NCI-H2081 (cell line): ENCODE data around the gene IMPG2.
"Not testable (repeated sequence)": the region's sequence is repeated elsewhere in the genome, so short reads cannot be mapped to it uniquely, and the experiment has no call there.

Experiments
- DNase-seq, 2 experiments: peaks; one replicate each; lab custom pipeline; 2025; lab: John Stamatoyannopoulos, UW

Gene IMPG2

DNA sequence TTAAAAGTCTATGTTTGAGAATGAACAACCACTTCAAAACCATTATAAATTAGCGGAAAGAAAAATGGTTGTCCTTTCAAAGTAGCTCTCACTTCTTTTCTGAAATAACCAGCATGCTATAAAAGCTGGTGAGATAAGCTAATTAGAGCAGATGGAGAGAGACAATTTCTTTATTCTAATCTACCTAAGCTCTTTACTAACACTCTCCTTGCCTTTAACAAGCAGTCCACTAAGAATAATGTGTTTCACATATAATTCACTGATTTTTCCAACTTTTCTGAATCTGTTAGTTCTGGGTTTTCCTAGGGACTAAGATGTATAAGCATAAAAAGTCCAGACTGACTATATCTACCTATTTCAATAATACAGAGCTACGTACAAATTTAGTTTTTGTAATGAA, at the start of gene IMPG2:
IMPG2 (minus strand) TSS at position 101 of the 400 bp plus-strand sequence. CDS start 203 bp downstream, outside the sequence.
- DNase-seq = no peak

DNA sequence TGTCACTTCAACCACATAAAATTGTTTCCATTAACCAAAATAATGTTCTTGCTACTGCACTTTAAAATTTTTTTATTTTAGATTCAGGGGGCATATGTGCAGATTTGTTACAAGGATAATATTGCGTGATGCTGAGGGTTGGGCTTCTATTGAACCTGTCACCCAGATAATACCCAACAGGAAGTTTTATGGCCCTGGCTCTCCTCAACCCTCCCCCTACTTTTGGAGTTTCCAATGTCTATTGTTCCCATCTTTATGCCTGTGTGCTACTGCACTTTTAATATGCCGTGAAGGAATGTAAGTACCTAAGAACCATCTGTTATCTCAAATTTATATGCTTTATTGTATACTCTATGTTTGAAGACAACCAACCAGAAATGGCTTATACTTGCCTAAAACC, 42.0 kb upstream of the IMPG2 start:
- DNase-seq = no peak

DNA sequence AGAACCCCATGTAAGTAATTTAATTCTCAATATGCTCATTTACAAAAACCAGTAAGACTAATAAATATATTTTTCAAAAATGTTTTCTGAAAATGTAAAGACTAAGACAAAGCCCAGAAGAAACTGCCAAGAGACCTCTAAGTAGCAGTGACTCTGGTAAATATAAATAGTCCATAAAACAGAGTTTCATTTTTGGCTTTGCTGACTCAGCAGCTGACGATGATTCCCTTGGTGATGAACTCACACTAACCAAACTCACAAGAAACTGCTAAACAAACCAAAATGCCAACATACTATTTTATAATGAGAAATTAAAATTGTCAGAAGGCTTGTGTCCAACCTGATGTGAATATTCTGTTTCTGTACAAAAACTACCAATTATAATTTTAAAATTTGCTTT, 31.5 kb upstream of the IMPG2 start:
- DNase-seq = no peak

DNA sequence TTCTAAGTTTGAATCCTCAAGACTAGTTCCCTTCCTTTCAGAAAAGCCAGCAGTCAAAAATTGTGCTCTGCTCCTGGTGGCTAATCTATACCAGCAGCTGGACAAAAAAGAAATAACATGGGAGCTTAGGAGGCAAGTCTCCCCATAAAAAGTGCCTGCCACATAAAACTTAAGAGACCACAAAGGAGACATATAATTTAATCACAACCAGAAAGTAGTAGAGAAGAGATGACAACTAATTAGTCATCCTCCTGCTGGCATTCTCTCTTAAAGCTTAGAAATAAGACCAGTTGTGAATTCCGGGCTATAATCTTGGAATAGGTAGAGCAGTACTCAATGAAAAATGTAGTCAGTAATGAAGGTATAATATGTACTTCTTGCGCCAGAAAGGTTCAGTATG, 20.2 kb upstream of the IMPG2 start:
- DNase-seq = no peak

DNA sequence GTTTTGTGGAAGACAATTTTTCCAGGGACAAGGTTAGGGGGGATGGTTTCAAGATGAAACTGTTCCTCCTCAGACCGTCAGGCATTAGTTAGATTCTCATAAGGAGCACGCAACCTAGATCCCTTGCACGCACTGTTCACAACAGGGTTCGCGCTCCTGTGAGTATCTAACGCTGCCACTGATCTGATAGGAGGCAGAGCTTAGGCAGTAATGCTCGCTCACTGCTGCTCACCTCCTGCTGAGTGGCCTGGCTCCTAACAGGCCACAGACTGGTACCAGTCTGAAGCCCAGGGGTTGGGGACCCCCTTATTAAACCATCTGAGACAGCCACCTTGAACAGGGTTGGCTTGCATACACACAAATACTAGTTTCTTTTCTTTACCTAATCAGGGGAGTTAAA, 13.5 kb upstream of the IMPG2 start:
- DNase-seq = no peak

DNA sequence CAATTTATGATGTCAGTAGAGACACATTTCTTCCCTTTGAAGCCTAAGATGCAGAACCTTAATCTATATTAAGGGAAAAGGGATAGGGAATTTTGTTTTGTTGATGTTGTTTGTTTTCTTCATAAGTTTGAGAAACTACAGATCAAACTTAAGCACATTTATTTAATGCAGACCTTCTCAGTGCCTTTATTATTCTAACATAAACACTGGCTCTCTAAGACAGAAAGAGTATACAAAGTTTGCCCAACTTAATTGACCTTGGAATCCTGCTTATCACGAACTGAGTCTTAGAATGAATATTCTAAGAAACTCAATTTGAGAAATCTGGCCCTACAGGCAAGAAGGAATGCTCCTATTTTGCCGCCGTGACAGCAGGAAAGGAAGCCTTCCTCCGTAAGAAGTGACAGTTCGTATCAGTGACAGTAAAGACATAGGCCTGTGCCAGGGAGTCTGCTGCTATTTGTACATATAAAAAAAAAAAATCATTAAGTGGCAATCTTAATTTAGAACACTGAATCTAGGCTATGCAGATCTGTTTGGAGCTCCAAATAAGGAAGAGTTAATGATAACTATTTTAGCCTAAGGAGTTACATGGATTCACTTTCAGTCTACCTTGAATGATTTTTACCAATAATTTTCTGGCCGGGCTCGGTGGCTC, 8.8 kb upstream of the IMPG2 start:
- DNase-seq = no peak

DNA sequence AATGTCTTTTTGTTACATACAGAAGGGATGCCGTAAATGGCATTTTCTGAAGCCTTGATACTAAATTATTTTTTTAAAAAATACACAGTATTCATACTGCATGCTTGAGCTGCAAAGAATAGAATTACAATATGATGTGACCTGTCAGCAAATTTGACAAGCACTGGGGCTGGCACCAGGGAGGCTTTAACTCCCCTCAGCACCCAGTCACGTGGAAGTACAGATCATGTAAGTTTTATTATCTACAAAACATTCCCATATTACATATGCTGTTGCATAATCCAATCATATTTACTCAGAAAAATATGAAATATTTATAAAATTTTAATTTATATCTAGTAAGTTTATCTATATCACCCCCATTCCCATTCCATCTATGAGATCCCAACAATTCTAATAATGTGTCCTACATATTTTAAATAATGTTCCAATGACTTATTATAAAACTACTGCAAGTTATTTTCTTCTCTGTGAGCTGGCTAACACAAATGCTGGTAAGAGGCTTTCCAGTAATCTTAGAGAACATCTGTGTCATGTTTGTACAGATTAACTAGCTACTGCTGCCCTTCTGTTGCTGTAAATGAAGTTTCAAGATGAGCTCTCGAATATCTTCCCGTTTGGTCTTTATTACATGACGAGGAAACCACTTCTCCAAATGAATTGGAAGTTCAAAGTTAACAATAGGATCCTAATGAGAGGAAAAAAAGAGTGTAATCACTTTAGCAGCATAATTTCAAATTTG, 5.2 kb upstream of the IMPG2 start:
- no peak for DNase-seq

DNA sequence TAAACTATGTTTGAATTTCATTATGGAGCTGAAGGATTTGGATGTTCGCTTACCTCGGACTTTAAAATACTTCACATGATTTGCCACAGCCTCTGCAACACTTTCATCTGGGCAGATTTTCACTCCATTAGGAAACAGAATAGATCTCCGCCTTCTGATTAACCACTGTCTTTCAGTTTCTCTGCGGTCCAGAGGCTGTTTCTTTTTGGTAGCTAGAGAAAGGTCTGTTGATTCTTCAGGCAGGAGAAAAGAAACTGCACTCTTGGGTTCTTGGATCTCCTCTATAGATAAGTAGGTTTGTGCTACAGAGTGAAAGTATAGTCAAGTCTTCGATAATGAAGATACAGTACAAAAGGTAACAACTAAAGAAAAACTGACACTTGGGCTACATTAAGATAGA, 844 bp downstream of the IMPG2 start:
- no peak for DNase-seq

DNA sequence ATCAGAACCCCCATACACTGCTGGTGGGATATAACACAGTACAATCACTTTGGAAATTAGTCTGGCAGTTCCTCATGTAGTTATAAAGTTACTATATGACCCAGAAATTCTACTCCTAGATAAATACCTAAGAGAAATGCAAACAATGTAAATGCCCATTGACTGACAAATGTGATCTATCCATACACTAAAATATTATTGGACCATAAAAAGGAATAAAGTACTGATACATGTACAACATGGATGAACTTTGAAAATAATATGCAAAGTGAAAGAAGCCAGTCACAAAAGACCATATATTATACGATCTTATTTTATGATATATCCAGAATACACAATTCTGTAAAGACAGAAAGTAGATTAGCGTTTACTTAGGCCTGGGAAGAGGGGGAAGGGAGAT, 7.8 kb downstream of the IMPG2 start:
- DNase-seq = no peak

DNA sequence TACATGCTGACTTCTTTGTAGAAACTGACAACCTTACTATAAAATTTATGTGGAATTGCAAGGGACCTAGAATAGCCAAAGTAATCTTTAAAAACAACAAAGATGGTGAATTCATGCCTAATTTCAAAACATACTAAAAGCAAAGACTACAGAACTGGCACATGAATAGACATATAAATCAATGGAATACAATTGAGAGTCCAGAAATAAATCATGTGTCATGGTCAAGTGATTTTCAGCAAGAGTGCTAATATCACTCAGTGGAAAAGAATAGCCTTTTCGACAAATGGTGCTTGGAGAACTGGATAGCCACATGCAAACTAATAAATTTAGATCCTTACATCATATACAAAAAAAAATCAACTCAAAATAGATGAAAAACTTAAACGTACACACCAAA, 8.7 kb downstream of the IMPG2 start:
- no peak for DNase-seq

DNA sequence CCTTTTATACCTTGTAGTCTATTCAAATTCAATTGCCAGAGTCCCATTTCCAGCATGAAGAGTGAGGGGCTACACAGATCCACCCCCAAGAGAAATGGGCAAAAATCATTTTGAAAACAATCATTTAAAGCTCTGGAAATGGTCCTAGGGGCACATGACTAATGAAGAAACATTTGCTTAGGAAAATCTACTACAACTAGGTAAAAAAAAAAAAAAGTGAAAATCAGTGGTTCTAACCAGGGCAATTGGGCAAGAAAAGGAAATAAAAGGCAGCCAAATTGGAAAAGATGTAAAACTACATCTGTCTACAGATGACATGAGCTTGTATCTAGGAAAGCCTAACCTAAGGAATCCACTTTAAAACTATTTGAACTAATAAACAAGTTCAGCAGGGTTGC, 9.4 kb downstream of the IMPG2 start:
- no peak for DNase-seq

DNA sequence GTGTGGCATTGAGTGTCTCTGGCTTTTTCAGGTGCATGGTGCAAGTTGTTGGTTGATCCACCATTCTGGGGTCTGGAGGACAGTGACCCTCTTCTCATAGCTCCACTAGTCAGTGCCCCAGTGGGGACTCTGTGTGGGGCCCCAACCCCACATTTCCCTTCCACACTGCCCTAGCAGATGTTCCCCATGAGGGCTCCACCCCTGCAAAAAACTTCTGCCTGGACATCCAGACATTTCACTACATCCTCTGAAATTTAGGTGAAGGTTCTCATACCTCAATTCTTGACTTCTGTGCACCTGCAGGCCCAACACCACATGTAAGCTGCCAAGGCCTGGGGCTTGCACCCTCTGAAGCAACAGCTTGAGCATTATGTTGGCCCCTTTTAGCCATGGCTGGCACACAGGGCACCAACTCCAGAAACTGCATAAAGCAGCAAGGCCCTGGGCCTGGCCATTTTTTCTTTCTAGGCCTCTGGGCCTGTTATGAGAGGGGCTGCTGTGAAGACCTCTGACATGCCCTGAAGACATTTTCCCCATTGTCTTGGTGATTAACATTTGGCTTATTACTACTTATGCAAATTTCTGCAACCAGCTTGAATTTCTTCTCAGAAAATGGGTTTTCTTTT, 12.1 kb downstream of the IMPG2 start:
- not testable (repeated sequence) for DNase-seq

DNA sequence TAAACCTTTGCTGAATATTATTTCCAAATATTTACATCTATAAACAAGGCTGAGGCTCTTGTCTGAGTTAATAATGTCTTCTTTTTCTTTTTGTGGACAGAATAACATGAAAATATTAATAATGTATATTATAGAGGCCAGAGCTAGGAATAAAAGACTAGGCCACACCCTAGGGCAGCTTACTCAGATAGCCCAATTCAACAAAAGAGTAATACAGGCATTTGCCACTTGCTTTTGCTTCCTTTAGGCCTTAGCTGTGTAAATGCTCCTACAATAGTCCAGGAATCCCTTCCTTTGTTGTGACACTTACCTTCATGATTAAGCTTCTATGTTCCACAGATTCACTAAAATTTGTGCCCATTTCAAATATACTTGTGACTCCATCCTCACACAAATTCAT, 16.5 kb downstream of the IMPG2 start:
- no peak for DNase-seq

DNA sequence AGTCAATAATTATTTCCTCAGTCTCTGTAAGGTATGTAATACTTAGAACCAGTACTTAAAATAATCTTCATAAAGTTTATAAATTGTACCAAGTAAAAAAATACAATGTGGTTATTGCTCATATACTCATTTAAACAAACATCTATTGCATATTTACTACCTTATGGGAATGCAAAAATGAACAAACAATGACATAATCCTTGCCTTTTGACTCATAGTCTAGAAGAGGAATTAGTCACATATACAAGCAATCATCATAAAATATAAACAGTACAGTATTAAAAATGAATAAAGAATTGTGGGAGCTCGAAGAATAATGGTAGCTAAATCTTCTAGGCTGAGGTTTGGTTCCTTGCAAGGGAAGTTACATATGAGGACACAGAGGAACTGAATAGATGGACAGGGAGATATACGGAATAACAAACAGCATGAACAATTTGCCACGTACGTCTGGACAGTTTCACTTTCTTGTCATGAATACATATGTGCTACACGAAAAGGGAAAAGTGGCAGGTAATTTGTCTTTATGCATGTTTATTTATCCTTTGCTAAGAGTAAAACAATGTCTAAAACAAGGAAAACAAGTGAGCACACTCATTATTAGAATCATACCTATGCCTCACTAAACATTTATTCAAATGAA, 17.2 kb downstream of the IMPG2 start:
- DNase-seq = no peak

DNA sequence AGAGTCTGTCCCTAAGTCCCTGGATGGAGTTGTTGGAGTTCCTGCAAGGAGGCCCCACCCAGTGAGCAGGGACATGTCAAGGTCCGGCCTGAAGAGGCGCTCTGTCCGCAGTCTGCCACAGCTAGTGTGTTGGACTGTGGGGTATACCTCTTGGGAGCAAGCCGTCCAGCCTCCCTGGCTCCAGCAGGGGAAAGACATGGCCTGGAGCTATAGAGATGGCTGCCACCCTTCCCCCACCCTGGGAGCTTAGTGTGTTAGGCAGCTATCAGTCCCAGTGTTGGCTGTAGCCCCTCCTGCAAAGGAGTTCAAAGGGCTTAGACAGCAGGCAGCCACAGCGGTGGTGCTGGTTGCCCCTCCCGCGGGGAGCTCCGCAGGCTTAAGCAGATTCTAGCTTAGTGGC, 20.3 kb downstream of the IMPG2 start:
- no peak for DNase-seq

DNA sequence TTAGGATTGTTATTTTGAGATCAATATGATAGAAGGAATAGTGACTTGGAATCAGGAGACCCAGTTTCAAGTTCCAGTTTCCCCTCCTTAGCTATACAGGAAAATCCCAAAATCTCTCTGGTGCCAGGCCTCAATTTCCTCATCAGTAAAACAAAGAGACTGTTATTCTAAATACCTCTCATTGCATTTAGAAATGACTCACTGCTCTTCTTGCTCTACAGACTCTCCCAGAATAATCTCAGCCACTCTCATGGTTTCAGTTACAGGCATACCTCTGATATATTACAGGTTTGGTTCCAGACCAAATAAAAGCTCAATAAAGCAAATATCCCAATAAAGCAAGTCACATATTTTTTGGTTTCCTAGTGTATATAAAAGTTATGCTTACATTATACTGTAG, 28.3 kb downstream of the IMPG2 start:
- DNase-seq = no peak

DNA sequence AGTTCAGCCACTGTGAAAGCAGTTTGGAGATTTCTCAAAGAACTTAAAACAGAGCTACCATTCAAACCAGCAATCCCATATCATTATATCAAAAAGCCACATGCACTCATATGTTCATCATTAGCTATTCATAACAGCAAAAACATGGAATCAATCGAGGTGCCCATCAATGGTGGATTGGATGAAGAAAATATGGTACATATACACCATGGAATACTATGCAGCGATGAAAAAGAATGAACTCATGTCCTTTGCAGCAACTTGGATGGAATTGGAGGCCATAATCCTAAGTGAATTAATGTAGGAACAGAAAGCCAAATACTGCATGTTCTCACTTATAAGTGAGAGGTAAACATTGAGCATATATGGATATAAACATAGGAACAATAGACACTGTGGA, 32.1 kb downstream of the IMPG2 start:
- no peak for DNase-seq

DNA sequence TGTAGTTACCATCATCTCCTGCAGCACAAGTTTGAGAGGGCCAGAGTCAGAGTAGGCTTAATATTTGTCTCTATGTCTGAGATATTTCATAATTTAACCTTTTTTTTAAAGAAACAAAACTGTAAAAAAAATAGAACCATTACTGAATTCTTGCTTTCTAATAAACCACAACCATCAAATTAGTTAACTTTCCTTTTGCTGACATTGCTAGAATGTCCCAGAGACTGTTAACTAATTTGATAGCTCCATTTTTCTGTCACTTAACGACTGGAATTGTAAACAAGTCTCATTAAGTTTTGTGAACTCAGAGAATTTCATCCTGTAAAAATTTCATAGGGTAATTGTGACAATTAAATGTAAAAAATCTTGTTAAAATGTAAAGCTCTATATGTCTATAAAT, 35.6 kb downstream of the IMPG2 start:
- DNase-seq = no peak

DNA sequence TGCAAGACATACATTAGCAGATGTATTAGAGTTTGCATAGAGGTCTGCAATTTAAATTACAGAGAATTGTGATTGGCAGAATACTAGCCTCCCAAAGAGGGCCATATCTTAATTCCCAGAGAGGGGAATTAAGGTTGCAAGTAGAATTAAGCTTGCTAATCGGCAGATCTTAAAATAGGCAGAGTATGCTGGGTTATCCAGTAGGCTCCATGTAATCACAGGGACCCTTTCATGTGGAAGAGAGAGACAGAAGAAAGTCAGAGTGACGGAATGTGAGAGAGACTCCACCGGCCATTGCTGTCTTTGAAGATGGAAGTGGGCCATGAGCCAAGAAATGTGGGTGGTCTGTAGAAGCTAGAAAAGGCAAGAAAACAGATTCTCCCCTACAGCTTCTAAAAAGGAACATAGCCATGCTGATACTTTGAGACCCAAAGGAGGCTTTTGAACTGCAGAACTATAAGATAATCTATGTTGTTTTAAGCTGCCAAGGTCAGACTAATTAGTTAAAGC, 38.8 kb downstream of the IMPG2 start:
- no peak for DNase-seq

DNA sequence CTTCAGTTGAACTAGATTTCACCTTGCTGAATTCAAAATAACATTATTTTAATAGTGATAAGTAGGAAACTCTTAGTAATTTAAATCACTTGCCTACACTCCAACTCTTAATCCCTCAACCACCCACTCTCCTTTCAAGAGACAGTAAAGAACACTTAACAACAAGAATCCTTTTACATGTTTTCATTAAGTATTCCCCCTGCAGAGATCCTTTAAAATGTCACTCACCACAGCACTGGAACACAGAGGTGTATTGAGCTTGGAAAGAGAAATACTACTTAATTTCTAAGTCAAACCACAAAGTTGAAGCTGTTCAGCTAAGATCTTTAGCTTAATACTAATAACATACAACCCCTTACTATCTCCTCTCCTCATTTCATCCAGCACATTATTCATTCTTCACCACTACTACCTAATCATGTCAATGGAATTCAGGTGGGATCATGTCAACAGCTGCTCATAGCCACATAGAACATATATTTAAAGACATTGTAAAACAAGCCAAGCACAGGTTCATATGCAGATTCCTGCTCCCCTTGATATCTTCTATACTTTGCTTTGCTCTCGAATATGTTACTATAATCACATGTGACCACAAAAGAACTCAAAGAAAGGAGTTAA, 40.5 kb downstream of the IMPG2 start:
- DNase-seq = no peak

DNA sequence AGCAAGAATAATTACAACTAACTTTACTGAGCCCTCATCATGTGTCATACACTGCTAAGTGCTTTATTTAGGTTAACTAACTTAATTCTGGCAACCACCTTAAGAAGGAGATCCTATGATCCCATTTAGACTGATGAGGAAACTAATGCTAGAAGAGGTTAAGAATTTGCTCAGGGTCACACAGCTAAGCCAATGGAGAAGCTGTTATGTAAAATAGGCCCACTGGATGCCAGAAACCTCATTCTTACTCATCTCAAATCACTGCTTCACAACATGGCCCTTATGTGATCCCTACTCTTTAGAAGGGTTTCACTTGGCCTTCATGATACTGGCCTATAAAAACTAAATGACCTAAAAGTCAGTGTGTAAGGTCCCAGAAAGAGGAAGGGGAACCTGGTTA, 41.2 kb downstream of the IMPG2 start:
- DNase-seq = no peak

DNA sequence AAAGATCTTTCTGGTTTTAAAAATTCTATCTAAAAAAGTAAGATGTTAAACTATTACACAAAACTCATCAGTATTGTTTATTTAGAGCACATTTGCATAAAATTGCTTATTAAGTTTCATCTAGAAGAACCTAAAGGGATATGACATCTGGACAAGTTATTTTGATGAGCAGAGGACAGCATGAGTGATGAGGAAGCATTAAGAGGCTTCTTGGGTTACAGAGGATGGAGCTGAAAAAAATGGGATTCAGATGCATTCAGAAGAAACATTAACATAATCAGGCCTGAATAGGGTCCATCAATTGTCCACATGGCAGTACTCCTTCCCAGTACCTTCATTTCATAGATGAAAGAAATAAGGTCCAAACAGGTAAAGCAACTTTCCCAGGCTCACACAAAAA, 41.6 kb downstream of the IMPG2 start:
- DNase-seq = no peak
